UCSD-AML1 (cell line): Measurements from ENCODE around the gene LRCH1.

Source experiments
- DNase-seq: peaks from one replicate; lab custom pipeline; 2025; ENCODE audit not compliant: unreplicated experiment; lab: John Stamatoyannopoulos, UW

Gene LRCH1

DNA sequence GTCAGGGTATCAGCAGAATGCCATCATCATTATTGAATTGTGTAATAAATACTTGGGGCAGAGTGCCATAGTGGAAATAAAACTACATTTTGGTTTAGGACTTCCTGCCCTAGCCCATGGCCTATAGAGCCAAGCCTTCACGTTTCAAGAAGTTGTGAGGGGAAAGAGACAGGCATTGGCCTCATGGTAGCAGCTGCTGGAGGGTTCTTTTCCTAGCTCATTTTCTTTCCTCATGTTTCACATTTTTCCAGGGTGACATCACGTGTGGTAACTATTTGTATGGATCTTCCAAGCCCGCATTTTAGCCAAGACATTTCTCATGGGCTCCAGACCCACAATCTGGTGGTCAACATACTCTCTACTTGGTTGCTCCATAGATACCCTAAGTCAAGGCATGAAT lies 80.4 kb downstream of the LRCH1 start:
- no peak for DNase-seq

DNA sequence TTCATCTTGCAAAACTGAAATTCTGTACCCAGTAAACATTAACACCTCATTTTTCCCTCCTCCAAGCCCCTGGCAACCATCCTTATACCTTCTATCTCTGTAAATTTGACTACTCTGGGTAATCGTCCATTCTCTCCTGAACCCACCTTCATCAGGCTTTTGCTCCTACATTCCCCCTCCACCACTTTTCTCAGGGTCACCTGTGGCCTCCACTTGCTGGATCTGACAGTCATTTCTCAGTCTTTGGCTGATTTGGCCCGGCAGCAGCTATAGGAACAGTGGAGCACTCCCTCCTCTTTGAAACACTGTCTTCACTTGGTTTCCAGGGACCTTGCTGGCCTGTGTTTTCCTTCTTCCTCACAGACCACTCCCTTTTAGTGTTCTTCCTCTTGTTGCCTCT lies 83.5 kb downstream of the LRCH1 start:
- DNase-seq = no peak

DNA sequence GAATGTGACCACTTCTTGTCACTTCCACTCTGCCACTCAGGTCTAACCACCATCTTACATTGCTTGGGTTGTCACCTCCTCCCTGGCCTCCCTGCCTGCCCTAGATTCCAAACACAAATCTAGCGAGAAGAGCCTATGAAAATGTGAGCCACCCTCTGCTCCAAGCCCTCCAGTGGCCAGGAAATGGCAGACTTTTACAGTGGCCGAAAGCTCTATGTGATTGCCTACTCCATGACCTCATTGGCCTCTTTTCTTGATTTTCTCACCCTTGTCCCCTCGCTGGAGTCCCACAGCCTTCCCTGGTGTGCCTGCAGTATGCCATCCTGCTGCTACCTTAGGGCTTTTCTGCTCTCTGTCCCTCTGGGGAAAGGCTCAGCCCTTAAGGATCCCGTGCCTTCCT lies 84.2 kb downstream of the LRCH1 start:
- DNase-seq = no peak

- no peak for DNase-seq
Observed at GRCh38 chr13:46638262-46638661, 85.3 kb downstream of the LRCH1 start.

DNA sequence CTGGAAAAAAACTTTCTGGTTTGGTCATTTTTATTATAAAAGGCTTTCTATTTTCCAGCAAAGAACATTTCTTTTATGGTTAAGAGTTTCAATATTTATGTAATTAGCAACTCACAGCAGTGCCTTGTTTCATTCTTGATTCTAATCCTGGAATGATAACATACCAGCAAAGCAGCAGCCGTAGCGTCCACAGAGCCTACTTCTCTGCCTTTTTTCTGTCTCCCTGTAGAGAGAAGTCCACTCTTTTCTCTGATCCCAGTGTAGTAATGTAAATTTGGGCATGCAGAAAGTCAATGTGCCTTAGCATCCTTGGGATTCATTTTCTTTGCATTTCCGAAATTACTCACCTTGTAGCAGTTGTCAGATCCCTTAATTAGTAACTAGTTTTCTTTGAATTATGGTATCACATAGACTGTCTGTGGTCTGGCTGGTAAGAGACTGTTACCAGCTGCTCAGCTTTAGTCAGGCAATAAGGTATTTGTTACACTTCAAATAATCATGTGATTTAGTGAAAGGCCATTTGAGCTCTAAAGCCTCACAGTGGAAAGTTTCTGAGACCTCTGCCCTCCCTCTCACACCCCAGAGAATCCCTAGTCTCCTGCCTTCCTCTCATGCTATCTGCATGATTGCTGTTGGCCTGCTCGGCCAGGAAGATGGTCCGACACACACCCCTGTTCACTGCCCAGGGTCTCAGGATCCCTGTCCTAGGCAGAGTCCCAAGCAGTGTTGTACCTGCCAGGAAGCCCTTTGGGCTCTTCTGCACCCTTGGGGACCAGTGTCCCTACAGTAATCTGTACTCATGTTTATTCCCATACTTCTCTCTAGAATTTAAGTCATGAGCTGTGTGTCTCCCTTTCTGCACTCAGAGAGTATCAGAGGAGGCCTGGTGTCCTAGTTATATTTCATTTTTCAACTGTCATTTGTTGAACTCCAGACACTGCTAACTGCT lies 86.3 kb downstream of the LRCH1 start:
- no peak for DNase-seq

DNA sequence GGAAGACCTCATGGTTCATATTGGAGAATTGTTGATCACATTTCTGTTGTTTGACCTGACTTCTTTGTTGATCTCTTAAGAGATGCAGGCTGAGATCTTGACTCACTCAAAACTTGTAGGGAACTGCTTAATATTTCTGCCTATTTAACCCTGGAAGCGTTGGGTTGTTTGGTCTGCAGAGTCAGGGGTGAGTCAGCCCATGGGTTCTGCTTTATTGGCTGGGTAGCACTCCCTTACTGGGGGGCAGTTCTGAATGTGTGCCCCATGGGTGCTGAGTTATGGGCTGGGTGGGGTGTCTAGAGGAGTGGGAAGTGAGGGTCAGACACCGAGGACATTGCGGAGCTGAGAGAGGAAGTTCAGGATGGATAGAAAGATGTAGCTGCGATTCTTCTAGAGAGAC lies 87.9 kb downstream of the LRCH1 start:
- DNase-seq = no peak

GRCh38 chr13:46641274-46642081 lies 88.5 kb downstream of the LRCH1 start:
- DNase-seq = no peak

- no peak for DNase-seq
Observed at GRCh38 chr13:46642254-46642653, 89.3 kb downstream of the LRCH1 start.

DNA sequence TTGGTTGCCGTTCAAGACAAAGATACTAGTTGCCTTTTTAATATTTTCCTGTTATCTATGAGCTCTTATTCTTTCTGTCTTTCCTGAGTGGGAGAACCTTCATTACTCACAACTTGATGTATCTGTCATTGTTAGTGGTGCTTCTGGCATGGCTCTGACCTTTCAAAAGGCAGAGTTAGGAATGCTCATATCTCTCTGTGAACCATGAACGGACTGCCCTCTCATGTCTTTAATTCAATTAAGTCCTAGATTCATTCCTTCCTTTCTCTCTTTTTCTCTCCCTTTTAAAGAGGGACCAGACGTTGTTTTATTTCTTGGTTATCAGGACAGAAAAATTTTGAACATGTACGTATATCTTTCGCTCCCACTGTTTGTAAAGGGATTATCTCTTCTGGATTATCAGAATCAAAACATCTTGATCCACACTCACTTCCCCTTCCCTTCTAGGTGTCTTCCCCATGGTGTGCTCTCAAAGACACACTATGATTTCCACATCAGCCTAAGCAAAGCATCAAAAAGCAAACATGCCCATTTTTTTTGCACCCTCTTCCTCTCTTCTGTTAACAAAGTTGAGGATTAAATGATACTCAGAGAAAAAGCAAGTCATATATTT lies 90.3 kb downstream of the LRCH1 start:
- no peak for DNase-seq

DNA sequence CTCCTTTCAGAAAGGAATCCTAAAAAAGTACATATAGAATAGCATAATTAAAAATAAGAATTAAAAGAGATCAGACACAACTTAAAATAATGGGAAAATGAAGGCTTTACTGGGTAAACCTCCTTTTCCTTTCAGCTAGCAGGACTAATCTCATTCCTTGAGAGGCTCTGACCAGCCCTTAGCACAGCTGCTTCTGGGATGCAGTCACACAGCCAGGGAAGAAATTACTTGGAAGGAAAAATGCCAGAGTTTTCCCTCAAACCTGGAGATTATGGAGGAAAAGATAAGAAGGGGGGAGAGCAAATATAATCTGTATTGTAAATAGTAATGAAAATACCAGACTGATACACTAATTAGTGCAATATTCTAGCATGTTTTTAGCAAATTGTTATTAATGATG lies 91.8 kb downstream of the LRCH1 start:
- DNase-seq = no peak

GRCh38 chr13:46647512-46648065 lies 94.6 kb downstream of the LRCH1 start:
- DNase-seq = no peak

- DNase-seq = no peak
Observed at GRCh38 chr13:46648166-46648607, 95.2 kb downstream of the LRCH1 start.

- no peak for DNase-seq
Observed at GRCh38 chr13:46649816-46650215, 96.8 kb downstream of the LRCH1 start.

DNA sequence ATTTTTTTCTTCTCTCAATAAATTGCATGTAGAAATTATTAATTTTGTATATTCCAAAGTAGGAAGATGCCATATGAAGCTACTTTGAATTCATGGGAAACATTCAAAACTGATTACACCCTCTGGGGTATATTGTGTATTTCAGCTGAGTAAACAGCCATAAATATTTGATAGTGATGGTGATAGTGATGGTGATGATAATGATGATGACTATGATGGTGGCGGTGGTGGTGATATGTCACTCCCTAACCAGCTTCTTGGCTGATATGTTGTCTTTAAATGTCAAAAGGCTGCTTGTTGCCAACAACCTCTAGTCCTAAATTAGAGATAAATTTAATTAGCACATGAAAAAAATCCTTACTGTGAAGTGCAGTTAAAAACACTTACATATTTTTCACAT lies 102.0 kb downstream of the LRCH1 start:
- no peak for DNase-seq

- no peak for DNase-seq
Observed at GRCh38 chr13:46655377-46656180, 102.6 kb downstream of the LRCH1 start.

- DNase-seq = no peak
Observed at GRCh38 chr13:46656786-46657185, 103.8 kb downstream of the LRCH1 start.

- no peak for DNase-seq
Observed at GRCh38 chr13:46659413-46660065, 106.6 kb downstream of the LRCH1 start.

DNA sequence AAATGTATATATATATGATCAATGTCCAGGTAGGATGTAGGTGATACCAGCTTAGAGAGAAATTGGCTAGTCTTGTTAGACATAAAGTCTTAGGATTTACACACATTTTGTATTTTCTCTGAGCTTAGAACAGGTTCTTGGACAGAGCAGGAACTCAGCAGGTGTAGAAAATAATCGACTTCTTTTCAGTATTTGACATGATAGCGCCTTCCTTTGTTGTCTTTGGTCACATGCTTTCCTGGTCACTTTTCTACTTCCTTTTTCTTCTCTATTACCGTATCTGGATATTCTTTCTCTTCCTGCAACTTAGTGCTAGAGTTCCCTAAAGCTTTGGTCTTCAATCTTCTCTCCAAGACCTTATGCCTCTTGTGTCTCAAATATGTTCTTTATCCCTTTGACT lies 107.4 kb downstream of the LRCH1 start:
- DNase-seq = no peak

DNA sequence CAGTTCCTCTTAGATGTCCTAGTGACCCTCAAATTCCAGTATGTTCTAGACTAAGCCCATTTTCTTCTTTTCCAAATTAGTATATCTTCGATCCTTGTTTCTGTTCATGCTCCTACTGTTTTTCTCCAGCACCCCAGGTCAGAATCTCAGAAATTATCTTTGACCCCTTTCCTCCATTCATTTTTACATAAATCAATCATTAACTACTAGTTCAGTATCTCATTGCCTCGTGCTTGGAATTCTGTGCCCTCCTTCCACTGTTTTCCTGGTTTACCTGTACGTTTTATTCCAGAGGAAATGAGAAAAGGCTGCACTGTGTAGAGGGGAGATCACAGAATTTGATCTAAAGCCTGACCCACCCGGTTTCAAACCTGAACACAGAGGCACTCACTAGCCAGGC lies 107.9 kb downstream of the LRCH1 start:
- DNase-seq = no peak

- no peak for DNase-seq
Observed at GRCh38 chr13:46662690-46663089, 109.7 kb downstream of the LRCH1 start.
